HCT116 (cell line): ENCODE measurements around the gene MANBA. TPM values are rescaled to one million over a fixed set of nuclear protein-coding genes. Genes with fewer than 3 reads are reported as not detected.

ENCODE experiments used
- ATAC-seq: fragments of 200-7000 bp; cut with Tn5 transposase; 2 replicates; pipeline ENCODE4 v1.9.1; 2020; ENCODE audit warnings: mild to moderate bottlenecking, moderate library complexity
- BruUV-seq: library from RNA; stranded (reverse); fragments of 400-500 nt; replicated peaks from 2 replicates; lab custom pipeline; 2021; lab: Mats Ljungman, UMichigan
- CTCF ChIA-PET: fragments of 300-600 bp; sonication (Branson Sonifier 250); formaldehyde crosslinking; loops from one replicate; lab custom pipeline; 2021; ENCODE audit warnings: antibody characterized with exemption; lab: Charles Lee
- POLR2A ChIA-PET: fragments of 300-600, 350-600 bp; sonication (Branson Sonifier 250); formaldehyde crosslinking; loops from one replicate; lab custom pipeline; 2021; ENCODE audit warnings: antibody characterized with exemption; lab: Charles Lee
- RAD21 ChIA-PET, 2 experiments: fragments of 300-600 bp; sonication (Branson Sonifier 250); formaldehyde crosslinking; loops; one replicate each; lab custom pipeline; 2023; ENCODE audit warnings: low total read pairs in 2 of 2; ENCODE audit not compliant: uncharacterized antibody in 2 of 2, unreplicated experiment in 2 of 2, low non-redundant PET in 1 of 2; lab: Charles Lee
- DNase-seq: peaks from one replicate; pipeline ENCODE4 v3.0.0-alpha.2; 2010; ENCODE audit warnings: low read depth, low spot score
- H2AFZ ChIP-seq: fragments of 200-600 bp; shearing (Covaris generic), sonication (generic); 2 replicates; pipeline ENCODE4 v1.6.1; 2017; ENCODE audit warnings: low read depth, mixed run types, mixed read lengths, antibody characterized with exemption, low read length; ENCODE audit not compliant: poor library complexity, severe bottlenecking
- H3K27ac ChIP-seq: 2 replicates; pipeline ENCODE4 v1.5.1; 2012; ENCODE audit warnings: low read depth, low read length
- H3K27me3 ChIP-seq: fragments of 200-600 bp; sonication (generic); 2 replicates; pipeline ENCODE4 v1.6.1; 2016; ENCODE audit warnings: mixed run types, low read length, mixed read lengths; ENCODE audit not compliant: insufficient read depth
- H3K36me3 ChIP-seq, 2 experiments: fragments of 200-500 bp in 1 of 2; fragments of 200-600 bp in 1 of 2; sonication (Bioruptor generic) in 1 of 2; sonication (generic) in 1 of 2; 2 replicates each; pipeline versions ENCODE4 v1.5.1 to v1.6.1; 2014 to 2016; ENCODE audit warnings: low read length in 2 of 2, inconsistent platforms in 1 of 2, mixed read lengths in 1 of 2, mixed run types in 1 of 2; ENCODE audit not compliant: insufficient read depth in 2 of 2, control insufficient read depth in 1 of 2
- H3K4me1 ChIP-seq, 2 experiments: fragments of 200-600 bp in 1 of 2; sonication (generic) in 1 of 2; 2 replicates each; pipeline versions ENCODE4 v1.5.1 to v1.6.1; 2012 to 2017; ENCODE audit warnings: low read length in 2 of 2, inconsistent platforms in 1 of 2, mild to moderate bottlenecking in 1 of 2, mixed read lengths in 1 of 2, mixed run types in 1 of 2, moderate library complexity in 1 of 2; ENCODE audit not compliant: insufficient read depth in 2 of 2, control insufficient read depth in 1 of 2
- H3K4me2 ChIP-seq: fragments of 200-600 bp; sonication (generic); 2 replicates; pipeline ENCODE4 v1.6.1; 2017; ENCODE audit warnings: mixed run types, low read length, mixed read lengths
- H3K4me3 ChIP-seq, 2 experiments: fragments of 200-600 bp in 1 of 2; sonication (generic) in 1 of 2; replicated peaks in 1 of 2; 2 replicates each; pipeline ENCODE4 v1.5.1; 2011 to 2016; ENCODE audit warnings: low read length in 2 of 2, control low read depth in 1 of 2, low read depth in 1 of 2, mild to moderate bottlenecking in 1 of 2, mixed read lengths in 1 of 2, mixed run types in 1 of 2
- H3K79me2 ChIP-seq: fragments of 200-600 bp; sonication (generic); 2 replicates; pipeline ENCODE4 v1.6.1; 2017; ENCODE audit warnings: mild to moderate bottlenecking, mixed run types, low read length, moderate library complexity, mixed read lengths; ENCODE audit not compliant: insufficient read depth
- H3K9ac ChIP-seq: fragments of 200-600 bp; sonication (generic); 2 replicates; pipeline ENCODE4 v1.6.1; 2016; ENCODE audit warnings: low read length, mixed read lengths
- H3K9me2 ChIP-seq: fragments of 200-600 bp; sonication (generic), shearing (Covaris generic); 2 replicates; pipeline ENCODE4 v1.6.1; 2017; ENCODE audit warnings: mixed run types, mild to moderate bottlenecking, moderate library complexity; ENCODE audit not compliant: insufficient read depth
- H3K9me3 ChIP-seq, 2 experiments: fragments of 200-500 bp in 1 of 2; fragments of 200-600 bp in 1 of 2; sonication (Bioruptor generic) in 1 of 2; sonication (generic) in 1 of 2; 2 replicates each; pipeline ENCODE4 v1.6.1; 2014 to 2017; ENCODE audit warnings: low read length in 2 of 2, mixed read lengths in 2 of 2, inconsistent platforms in 1 of 2, low read depth in 1 of 2, mild to moderate bottlenecking in 1 of 2, mixed run types in 1 of 2, moderate library complexity in 1 of 2; ENCODE audit not compliant: control insufficient read depth in 1 of 2, insufficient read depth in 1 of 2
- H4K20me1 ChIP-seq: fragments of 200-600 bp; sonication (generic), shearing (Covaris generic); 2 replicates; pipeline ENCODE4 v1.6.1; 2017; ENCODE audit warnings: mixed run types, mild to moderate bottlenecking, moderate library complexity; ENCODE audit not compliant: insufficient read depth
- CBX3 ChIP-seq: IDR thresholded peaks from 2 replicates; pipeline ENCODE4 v1.6.1; 2012; ENCODE audit warnings: low read depth
- EGR1 ChIP-seq: IDR thresholded peaks from 2 replicates; pipeline ENCODE4 v1.6.1; 2012; ENCODE audit warnings: low read depth
- EZH2 ChIP-seq: fragments of 200-600 bp; sonication (generic); IDR thresholded peaks from 2 replicates; pipeline ENCODE4 v1.6.1; 2017; ENCODE audit warnings: antibody characterized with exemption, mixed run types
- FOSL1 ChIP-seq: IDR thresholded peaks from 2 replicates; pipeline ENCODE4 v1.6.1; 2012; ENCODE audit warnings: low read depth
- RAD21 ChIP-seq: IDR thresholded peaks from 2 replicates; pipeline ENCODE4 v1.6.1; 2012; ENCODE audit warnings: low read depth, mild to moderate bottlenecking
- SIN3A ChIP-seq: IDR thresholded peaks from 2 replicates; pipeline ENCODE4 v1.6.1; 2012; ENCODE audit warnings: low read depth
- SP1 ChIP-seq: IDR thresholded peaks from 2 replicates; pipeline ENCODE4 v1.6.1; 2012; ENCODE audit warnings: low read depth
- YY1 ChIP-seq: IDR thresholded peaks from 2 replicates; pipeline ENCODE4 v1.6.1; 2011; ENCODE audit warnings: low read length, low read depth, moderate library complexity, mild to moderate bottlenecking; ENCODE audit not compliant: insufficient replicate concordance; ENCODE audit errors: extremely low read depth
- ZFX ChIP-seq: fragments of 450-650 bp; IDR thresholded peaks from 2 replicates; pipeline ENCODE4 v1.6.1; 2017
- intact Hi-C: fragments of 100-400 bp; cut with micrococcal nuclease; formaldehyde crosslinking; loops from 2 replicates; pipeline ENCODE4 v1.10.0; 2022
- total RNA-seq: library from RNA; stranded (reverse); gene quantifications from one replicate; pipeline ENCODE4 v1.2.1, GENCODE V29; 2021; ENCODE audit not compliant: unreplicated experiment
- TF ChIP-seq, protein P1 (sequence below): IDR thresholded peaks from 2 replicates; pipeline ENCODE4 v1.6.1; 2012; ENCODE audit warnings: low read depth
- TF ChIP-seq, protein P2 (sequence below): IDR thresholded peaks from 2 replicates; pipeline ENCODE4 v1.6.1; 2011; ENCODE audit warnings: mild to moderate bottlenecking, low read length, moderate library complexity; ENCODE audit not compliant: insufficient replicate concordance; ENCODE audit errors: extremely low read depth
- TF ChIP-seq, protein P3 (sequence below): IDR thresholded peaks from 2 replicates; pipeline ENCODE4 v1.6.1; 2012
- TF ChIP-seq, protein P4 (sequence below), 3 experiments: fragments of 200-600 bp in 1 of 3; sonication (generic) in 1 of 3; IDR thresholded peaks in 2 of 3; conservative IDR thresholded peaks in 1 of 3; 2 replicates each; pipeline ENCODE4 v1.5.1; 2012 to 2017; ENCODE audit warnings: low read depth in 2 of 3, low read length in 2 of 3, antibody characterized with exemption in 1 of 3, borderline replicate concordance in 1 of 3, control low read depth in 1 of 3, mild to moderate bottlenecking in 1 of 3, mixed read lengths in 1 of 3, mixed run types in 1 of 3, moderate library complexity in 1 of 3; ENCODE audit not compliant: insufficient read depth in 1 of 3
- TF ChIP-seq, protein P5 (sequence below): IDR thresholded peaks from 2 replicates; pipeline ENCODE4 v1.6.1; 2012

Gene MANBA
- total RNA-seq, 1 experiment from 2014 or later = 21.3 TPM

DNA sequence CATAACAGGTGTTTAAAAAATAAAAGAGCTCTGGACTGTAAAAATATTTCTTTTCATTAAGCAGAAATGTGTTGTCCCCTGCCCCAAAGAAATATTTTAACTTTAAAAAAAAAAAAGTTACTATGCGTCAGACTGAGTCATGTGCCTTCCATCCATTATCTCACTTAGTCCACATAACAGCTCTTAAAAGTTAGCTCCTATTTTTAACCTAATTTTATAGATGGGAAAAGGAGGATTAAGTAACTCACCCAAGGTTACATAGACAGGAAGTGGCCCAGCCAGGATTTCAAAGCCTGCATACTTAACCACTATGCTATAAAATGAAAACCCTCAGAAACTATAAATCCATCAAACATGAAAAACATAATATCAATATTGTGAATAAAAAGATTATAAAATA is 97.7 kb downstream of the MANBA start:
- CTCF ChIA-PET = no interaction called here
- BruUV-seq = no TSS peak
- Histone ChIP-seq H3K4me3 (no peak overlapping the region), H3K4me1 (no peaks in the 10 kb centered on the region), H3K9me2 (no peaks in the 10 kb centered on the region), H3K9me3 (no peaks in the 10 kb centered on the region), H4K20me1 (no peaks in the 10 kb centered on the region), H3K27me3 (no peaks in the 10 kb centered on the region), H3K4me2 (no peak overlapping the region), H3K9ac (no peak overlapping the region), H3K27ac (no peak overlapping the region), H2AFZ (no peak overlapping the region), H3K36me3 (no peaks in the 10 kb centered on the region), H3K79me2 (no peaks in the 10 kb centered on the region)
- TF ChIP-seq, protein P1, sequence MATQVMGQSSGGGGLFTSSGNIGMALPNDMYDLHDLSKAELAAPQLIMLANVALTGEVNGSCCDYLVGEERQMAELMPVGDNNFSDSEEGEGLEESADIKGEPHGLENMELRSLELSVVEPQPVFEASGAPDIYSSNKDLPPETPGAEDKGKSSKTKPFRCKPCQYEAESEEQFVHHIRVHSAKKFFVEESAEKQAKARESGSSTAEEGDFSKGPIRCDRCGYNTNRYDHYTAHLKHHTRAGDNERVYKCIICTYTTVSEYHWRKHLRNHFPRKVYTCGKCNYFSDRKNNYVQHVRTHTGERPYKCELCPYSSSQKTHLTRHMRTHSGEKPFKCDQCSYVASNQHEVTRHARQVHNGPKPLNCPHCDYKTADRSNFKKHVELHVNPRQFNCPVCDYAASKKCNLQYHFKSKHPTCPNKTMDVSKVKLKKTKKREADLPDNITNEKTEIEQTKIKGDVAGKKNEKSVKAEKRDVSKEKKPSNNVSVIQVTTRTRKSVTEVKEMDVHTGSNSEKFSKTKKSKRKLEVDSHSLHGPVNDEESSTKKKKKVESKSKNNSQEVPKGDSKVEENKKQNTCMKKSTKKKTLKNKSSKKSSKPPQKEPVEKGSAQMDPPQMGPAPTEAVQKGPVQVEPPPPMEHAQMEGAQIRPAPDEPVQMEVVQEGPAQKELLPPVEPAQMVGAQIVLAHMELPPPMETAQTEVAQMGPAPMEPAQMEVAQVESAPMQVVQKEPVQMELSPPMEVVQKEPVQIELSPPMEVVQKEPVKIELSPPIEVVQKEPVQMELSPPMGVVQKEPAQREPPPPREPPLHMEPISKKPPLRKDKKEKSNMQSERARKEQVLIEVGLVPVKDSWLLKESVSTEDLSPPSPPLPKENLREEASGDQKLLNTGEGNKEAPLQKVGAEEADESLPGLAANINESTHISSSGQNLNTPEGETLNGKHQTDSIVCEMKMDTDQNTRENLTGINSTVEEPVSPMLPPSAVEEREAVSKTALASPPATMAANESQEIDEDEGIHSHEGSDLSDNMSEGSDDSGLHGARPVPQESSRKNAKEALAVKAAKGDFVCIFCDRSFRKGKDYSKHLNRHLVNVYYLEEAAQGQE = no peak
- TF ChIP-seq ZFX = no peak
- no peak for TF ChIP-seq CBX3
- TF ChIP-seq EZH2 = no peak
- no peak for TF ChIP-seq EGR1
- no peak for TF ChIP-seq FOSL1
- no peak for TF ChIP-seq YY1
- TF ChIP-seq, protein P2, sequence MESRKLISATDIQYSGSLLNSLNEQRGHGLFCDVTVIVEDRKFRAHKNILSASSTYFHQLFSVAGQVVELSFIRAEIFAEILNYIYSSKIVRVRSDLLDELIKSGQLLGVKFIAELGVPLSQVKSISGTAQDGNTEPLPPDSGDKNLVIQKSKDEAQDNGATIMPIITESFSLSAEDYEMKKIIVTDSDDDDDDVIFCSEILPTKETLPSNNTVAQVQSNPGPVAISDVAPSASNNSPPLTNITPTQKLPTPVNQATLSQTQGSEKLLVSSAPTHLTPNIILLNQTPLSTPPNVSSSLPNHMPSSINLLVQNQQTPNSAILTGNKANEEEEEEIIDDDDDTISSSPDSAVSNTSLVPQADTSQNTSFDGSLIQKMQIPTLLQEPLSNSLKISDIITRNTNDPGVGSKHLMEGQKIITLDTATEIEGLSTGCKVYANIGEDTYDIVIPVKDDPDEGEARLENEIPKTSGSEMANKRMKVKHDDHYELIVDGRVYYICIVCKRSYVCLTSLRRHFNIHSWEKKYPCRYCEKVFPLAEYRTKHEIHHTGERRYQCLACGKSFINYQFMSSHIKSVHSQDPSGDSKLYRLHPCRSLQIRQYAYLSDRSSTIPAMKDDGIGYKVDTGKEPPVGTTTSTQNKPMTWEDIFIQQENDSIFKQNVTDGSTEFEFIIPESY = no peak
- TF ChIP-seq, protein P3, sequence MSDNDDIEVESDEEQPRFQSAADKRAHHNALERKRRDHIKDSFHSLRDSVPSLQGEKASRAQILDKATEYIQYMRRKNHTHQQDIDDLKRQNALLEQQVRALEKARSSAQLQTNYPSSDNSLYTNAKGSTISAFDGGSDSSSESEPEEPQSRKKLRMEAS = no peak
- TF ChIP-seq, protein P4, sequence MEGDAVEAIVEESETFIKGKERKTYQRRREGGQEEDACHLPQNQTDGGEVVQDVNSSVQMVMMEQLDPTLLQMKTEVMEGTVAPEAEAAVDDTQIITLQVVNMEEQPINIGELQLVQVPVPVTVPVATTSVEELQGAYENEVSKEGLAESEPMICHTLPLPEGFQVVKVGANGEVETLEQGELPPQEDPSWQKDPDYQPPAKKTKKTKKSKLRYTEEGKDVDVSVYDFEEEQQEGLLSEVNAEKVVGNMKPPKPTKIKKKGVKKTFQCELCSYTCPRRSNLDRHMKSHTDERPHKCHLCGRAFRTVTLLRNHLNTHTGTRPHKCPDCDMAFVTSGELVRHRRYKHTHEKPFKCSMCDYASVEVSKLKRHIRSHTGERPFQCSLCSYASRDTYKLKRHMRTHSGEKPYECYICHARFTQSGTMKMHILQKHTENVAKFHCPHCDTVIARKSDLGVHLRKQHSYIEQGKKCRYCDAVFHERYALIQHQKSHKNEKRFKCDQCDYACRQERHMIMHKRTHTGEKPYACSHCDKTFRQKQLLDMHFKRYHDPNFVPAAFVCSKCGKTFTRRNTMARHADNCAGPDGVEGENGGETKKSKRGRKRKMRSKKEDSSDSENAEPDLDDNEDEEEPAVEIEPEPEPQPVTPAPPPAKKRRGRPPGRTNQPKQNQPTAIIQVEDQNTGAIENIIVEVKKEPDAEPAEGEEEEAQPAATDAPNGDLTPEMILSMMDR (IDR thresholded peaks at IDR 0.05 in 2 of 3, conservative IDR thresholded peaks at IDR 0.05 in 1 of 3; ENCODE audit: borderline replicate concordance in 1 of 3, insufficient read depth in 1 of 3, low read depth in 2 of 3, low read length in 2 of 3) = no peak
- TF ChIP-seq RAD21 = no peak
- TF ChIP-seq SIN3A = no peak
- TF ChIP-seq SP1 = no peak
- TF ChIP-seq, protein P5, sequence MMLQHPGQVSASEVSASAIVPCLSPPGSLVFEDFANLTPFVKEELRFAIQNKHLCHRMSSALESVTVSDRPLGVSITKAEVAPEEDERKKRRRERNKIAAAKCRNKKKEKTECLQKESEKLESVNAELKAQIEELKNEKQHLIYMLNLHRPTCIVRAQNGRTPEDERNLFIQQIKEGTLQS = no peak
- no peak for DNase-seq
- intact Hi-C loops = no loop called here
- POLR2A ChIA-PET = no interaction called here
- ATAC-seq = no peak
- RAD21 ChIA-PET = no interaction called here
